Pancreas (tissue), 10 donors: ENCODE results near the gene SKI. TPM values are rescaled to one million over a fixed set of nuclear protein-coding genes. Genes with fewer than 3 reads are reported as not detected.

Source experiments
- ATAC-seq, 4 donors: fragments of 200-7000 bp; cut with Tn5 transposase; one replicate each; pipeline versions ENCODE4 v1.8.0 to v1.9.1; 2020; ENCODE audit warnings: mild to moderate bottlenecking in 4 of 4, moderate library complexity in 4 of 4
- DNase-seq, 6 donors: peaks; one replicate each; pipeline ENCODE4 v3.0.0-alpha.2; 2020
- FAIRE-seq: peaks from 2 replicates; lab custom pipeline; 2012; peaks lifted over from hg19 to GRCh38; lab: Jason Lieb, UNC
- H3K27ac ChIP-seq, 4 donors: fragments of 200-600 bp; sonication (generic); 1 replicate in 3 of 4; 2 replicates in 1 of 4; pipeline versions ENCODE4 v1.5.0 to v1.8.0; 2020
- H3K27me3 ChIP-seq, 4 donors: fragments of 200-600 bp; one replicate each; pipeline ENCODE4 v1.8.0; 2021
- H3K36me3 ChIP-seq, 3 donors: fragments of 200-600 bp; sonication (generic) in 1 of 3; one replicate each; pipeline versions ENCODE4 v1.5.0 to v1.8.0; 2020 to 2021
- H3K4me1 ChIP-seq, 3 donors: fragments of 200-600 bp; one replicate each; pipeline ENCODE4 v1.8.0; 2021
- H3K4me3 ChIP-seq, 4 donors: fragments of 200-600 bp; sonication (generic) in 2 of 4; one replicate each; pipeline versions ENCODE4 v1.5.0 to v1.8.0; 2020 to 2021
- H3K9me3 ChIP-seq, 4 donors: fragments of 200-600 bp; one replicate each; pipeline ENCODE4 v1.8.0; 2021
- CTCF ChIP-seq, 4 donors: fragments of 200-600 bp; sonication (generic) in 3 of 4; IDR thresholded peaks; one replicate each; pipeline versions ENCODE4 v1.5.0 to v1.8.0; 2021; ENCODE audit warnings: antibody characterized with exemption in 4 of 4
- WGBS, 2 donors: extraction: QIAGEN DNeasy Blood & Tissue Kit; methylation state at CpG; one replicate each; pipeline ENCODE4 v1.1.7; 2013; 5-methylcytosine and 5-hydroxymethylcytosine counted together
- intact Hi-C, 3 donors: fragments of 100-400 bp; cut with DNase I; formaldehyde crosslinking; loops; one replicate each; pipeline versions ENCODE4 v1.11.1 to v1.14.2; 2022
- polyA plus RNA-seq, 2 donors: library from polyadenylated mRNA; stranded (reverse); fragments of 200-250 nt; gene quantifications; one replicate each; pipeline ENCODE4 v1.2.3, GENCODE V29; 2013
- total RNA-seq, 6 donors: library from RNA; stranded (reverse); fragmentation: NEBNext Ultra II Directional in 4 of 6; extraction: Animal tissue kit (Norgen Biotek cat#: 25700) in 4 of 6; gene quantifications; one replicate each; pipeline versions ENCODE4 v1.2.1 to v1.2.4, GENCODE V29; 2021 to 2023
- donor health status: healthy with polysubstance abuse.
- donor health status: DM: no; HTN: no; CAD: no; lungs with moderate emphysema.
- donor health status: DM: no; HTN: no; CAD: no.
- donor health status: control.
- donor health status: control.
- donor health status: Bipolar disorder and iron deficiency.
- donor health status: DM: yes; HTN: yes; CAD: no.
- donor health status: DM: no; HTN: no; CAD: no.
- donor health status: DM: no; HTN: no; CAD: no.
- donor health status: DM: yes; HTN: yes; CAD: no.

SKI gene
- total and polyA plus RNA-seq, 8 donors, result 8.6 to 27.9 (median 14.0) TPM

GRCh38 chr1:2266301-2266975 is 38.3 kb downstream of the SKI start:
- no peaks in the 10 kb centered on the region for H3K27me3 ChIP-seq
- no peak overlapping the region for H3K4me3 ChIP-seq
- no peaks in the 10 kb centered on the region for H3K9me3 ChIP-seq
- no peaks in the 10 kb centered on the region for H3K4me1 ChIP-seq
- WGBS, 2 donors, result 90 to 91% methylated on average over 16 of the region's 16 CpGs
- no peak for TF ChIP-seq CTCF (IDR thresholded peaks at IDR 0.05)
- no peaks in the 10 kb centered on the region for H3K36me3 ChIP-seq
- intact Hi-C loops, result no loop called here
- DNase-seq (peak in 1 of 6 donors; percentile 4), FAIRE-seq (no peak), ATAC-seq (no peak)
- H3K27ac ChIP-seq, result no peak overlapping the region

GRCh38 chr1:2267051-2267830 is 39.1 kb downstream of the SKI start:
- intact Hi-C loops, result no loop called here
- ATAC-seq, result peak in 2 of 4 donors; percentile 6 to 26
- Histone ChIP-seq H3K9me3 (no peaks in the 10 kb centered on the region), H3K4me3 (no peak overlapping the region), H3K27ac (no peak overlapping the region), H3K4me1 (no peaks in the 10 kb centered on the region), H3K27me3 (no peaks in the 10 kb centered on the region), H3K36me3 (no peaks in the 10 kb centered on the region)
- no peak for FAIRE-seq
- no peak for TF ChIP-seq CTCF (IDR thresholded peaks at IDR 0.05)
- 80 to 81% methylated on average over 30 of the region's 30 CpGs for WGBS, 2 donors
- DNase-seq, result no peak

- Histone ChIP-seq H3K4me1 (no peaks in the 10 kb centered on the region), H3K9me3 (no peaks in the 10 kb centered on the region), H3K4me3 (no peak overlapping the region), H3K27me3 (no peaks in the 10 kb centered on the region), H3K27ac (no peak overlapping the region), H3K36me3 (no peaks in the 10 kb centered on the region)
- 94 to 95% methylated on average over 15 of the region's 15 CpGs for WGBS, 2 donors
- intact Hi-C loops, result no loop called here
- ATAC-seq (peak in 1 of 4 donors; percentile 18), FAIRE-seq (no peak), DNase-seq (peak in 2 of 6 donors; percentile 20 to 55)
- no peak for TF ChIP-seq CTCF (IDR thresholded peaks at IDR 0.05)
Observed at GRCh38 chr1:2267862-2268261, 39.7 kb downstream of the SKI start.

- H3K4me3 ChIP-seq, result no peak overlapping the region
- H3K36me3 ChIP-seq, result no peaks in the 10 kb centered on the region
- DNase-seq (peak in 2 of 6 donors; percentile 18 to 46), FAIRE-seq (no peak), ATAC-seq (no peak)
- no peak for TF ChIP-seq CTCF (IDR thresholded peaks at IDR 0.05)
- intact Hi-C loops, result no loop called here
- H3K9me3 ChIP-seq, result no peaks in the 10 kb centered on the region
- 89 to 91% methylated on average over 14 of the region's 14 CpGs for WGBS, 2 donors
- no peak overlapping the region for H3K27ac ChIP-seq
- H3K4me1 ChIP-seq, result no peaks in the 10 kb centered on the region
- H3K27me3 ChIP-seq, result no peaks in the 10 kb centered on the region
Observed at GRCh38 chr1:2268285-2269056, 40.4 kb downstream of the SKI start.
